HG02884 (cell line): Measurements from ENCODE around the gene TBATA.
"Not testable (repeated sequence)": the region's sequence is repeated elsewhere in the genome, so short reads cannot be mapped to it uniquely, and the experiment has no call there.

Experiments used
- ATAC-seq: cut with Tn5 transposase; IDR thresholded peaks from one replicate; pipeline ENCODE4 v1.9.1; 2021; ENCODE audit warnings: mild to moderate bottlenecking, moderate library complexity; ENCODE audit not compliant: unreplicated experiment

TBATA gene

GRCh38 chr10:70779511-70780369 is 5.4 kb downstream of the TBATA start:
- no peak for ATAC-seq

DNA sequence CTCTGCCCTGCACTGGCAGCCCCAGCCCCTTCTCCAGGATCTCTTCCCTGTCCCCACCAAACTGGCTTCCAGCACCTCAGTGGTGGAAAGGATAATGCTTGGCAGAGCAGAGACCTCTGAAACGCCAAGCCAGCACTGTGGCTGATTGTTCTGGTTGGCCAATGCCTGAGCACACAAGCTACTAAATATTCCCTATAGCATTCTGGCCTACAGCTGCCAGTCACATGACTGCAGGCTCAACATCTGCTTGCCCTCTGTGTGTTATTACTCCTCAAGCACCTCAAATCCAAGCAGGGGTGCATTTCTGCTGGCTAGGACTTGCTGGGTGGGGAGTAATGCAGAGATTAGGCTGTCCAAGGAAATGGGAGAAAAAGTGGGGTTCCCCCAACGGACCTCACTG is 6.1 kb downstream of the TBATA start:
- no peak for ATAC-seq

DNA sequence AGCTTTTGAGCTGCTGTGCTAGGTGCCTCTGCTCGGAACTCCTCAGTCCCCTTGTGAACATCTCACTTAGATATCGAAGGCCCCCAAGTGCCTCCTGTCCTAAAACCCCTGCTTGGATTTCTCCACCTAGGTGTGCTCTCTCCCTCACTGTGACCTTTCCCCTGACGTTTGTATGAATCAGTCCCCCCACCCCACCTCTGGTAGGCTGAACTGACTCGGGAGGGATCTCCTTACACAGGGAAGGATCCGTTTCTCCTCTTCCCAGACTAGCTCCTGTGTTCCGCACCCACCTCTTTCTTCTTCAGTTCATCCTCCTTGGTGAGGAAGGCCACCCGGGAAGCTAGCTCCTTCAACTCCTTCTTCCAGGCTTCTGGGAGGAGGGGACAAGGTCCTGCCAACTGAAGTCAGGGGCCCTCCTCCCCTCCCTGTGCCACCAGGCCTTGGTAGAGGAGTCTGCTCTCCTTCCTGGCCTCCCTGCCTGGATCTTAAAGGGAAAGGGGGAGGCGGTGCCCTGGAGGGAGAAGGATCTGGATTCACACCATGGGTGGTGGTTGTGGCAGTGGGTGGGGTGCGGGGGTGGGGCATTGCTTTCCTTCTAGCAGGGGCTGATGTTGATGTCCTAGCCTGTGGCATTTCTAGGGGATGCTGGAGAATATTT is 6.8 kb downstream of the TBATA start:
- no peak for ATAC-seq

DNA sequence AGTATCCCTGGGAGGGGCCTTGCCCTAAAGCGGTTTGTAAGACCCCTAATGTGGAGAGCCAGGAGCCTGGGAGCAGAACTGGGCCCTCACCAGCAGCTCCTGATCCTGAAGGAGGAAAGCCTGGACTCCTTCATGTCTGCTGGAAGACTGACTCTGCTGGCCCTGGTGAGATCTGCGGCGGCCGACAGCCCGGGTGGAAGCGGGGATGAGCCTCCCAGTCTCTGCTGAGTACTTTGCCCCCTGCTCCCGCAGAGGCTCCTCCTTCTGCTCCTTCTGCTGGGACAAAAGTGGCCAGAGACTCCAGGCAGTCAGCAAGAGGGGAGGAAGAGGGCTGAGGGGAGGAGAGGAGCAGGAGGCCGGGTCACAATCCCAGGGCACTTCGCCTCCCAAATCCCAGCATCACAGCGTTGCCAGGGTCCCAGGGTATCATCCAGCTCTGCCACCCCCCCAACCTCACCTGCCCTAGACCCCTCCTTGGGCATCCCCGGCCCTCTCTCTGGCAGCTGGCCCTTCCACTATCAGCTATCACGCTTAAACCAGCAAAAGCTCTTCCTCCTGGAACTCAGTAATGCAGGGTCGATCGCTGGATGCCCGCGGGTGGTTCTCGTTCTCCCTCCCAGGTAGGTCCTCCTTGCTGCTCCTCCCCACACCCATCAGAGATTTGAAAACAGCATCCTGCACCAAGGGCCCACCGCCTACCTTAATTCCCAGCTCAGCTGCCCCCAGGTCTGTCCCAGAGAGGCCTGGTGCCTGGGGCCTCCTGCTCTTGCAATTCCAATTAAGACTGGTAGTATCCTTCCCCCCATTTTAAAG is 7.9 kb downstream of the TBATA start:
- no peak for ATAC-seq

- no peak for ATAC-seq
Measured at GRCh38 chr10:70776455-70777005, 8.6 kb downstream of the TBATA start.

DNA sequence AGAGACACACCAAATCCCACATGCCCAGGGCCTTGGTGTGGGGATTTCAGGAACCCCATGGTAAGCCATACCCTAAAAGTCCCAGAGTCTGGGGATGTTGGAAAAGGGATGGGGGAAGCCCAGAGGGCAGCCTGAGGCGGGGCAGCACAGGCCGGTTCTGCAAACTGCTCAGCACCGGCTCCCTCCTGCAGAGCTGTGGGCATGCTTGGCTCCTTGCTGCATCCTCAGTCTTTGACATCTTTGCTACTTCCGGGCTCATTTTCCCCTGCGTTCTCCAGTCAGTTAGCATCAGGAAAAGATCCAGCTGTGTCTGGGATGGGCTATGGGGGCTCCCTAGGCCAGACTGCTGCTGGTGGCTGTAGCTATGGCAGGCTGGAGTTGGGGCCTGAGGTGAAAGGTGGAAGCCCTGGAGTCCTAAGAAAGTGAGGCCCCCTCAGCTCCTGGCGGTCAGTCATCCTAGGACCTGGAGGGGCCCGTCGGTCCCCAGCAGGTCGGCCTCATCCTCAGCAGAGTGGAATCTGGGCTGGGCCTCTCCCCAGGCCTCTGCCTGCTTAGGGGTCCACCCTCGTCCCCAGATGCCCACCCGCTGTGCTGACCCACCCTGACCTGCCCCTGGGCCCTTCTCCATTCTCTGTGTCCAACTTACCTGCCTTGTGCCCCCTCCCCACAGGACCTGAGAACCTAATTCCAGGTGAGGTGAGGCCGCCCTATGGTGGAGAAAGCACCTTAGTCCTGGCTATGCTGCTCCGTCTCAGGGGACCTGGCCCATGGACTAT is 9.3 kb downstream of the TBATA start:
- no peak for ATAC-seq

DNA sequence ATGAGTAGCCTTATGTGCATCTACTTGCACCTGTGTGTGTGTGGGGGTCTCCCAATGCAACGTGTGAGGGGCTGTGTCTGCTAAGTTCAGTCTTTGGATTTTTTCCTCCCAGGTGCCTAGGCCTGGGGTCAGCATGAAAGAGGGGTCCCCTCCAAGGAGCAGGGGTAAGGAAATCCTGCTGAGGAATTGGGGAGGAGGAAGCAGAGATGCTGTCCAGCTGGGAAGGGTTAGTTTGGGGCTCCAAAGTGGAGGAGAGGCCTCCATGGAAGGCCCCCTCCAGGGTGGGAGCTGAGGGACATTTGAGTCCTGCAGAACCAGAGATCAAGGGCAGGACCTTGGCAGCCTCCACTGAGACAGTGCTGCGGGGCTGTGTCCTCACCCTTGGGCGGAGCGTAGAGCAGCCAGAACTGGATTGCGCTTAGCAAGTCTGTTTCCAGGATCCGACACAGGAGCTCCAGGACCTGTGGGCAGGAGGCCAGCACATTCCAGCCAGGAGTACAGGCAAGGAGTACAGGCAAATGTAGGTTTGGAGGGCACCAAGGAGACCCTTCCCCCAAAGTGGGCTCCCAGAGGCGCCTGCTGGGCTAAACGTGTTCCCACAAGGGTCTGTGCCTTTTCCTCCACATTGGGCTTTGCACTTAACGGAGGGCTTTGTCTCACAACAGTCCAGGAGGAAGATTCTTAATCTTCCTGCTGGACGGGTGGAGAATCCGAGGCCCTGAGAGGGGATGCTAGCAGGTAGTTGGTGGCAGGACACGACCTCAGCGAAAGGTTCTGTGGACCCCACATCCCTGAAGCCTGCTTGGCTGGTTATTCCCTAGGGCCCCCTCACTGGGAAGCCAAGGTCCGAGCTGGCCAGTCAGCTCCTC is 10.1 kb downstream of the TBATA start:
- ATAC-seq = no peak

- no peak for ATAC-seq
Measured at GRCh38 chr10:70773965-70774809, 11.0 kb downstream of the TBATA start.

GRCh38 chr10:70773461-70773860 is 11.7 kb downstream of the TBATA start:
- no peak for ATAC-seq

- no peak for ATAC-seq
Measured at GRCh38 chr10:70772627-70773026, 12.6 kb downstream of the TBATA start.

DNA sequence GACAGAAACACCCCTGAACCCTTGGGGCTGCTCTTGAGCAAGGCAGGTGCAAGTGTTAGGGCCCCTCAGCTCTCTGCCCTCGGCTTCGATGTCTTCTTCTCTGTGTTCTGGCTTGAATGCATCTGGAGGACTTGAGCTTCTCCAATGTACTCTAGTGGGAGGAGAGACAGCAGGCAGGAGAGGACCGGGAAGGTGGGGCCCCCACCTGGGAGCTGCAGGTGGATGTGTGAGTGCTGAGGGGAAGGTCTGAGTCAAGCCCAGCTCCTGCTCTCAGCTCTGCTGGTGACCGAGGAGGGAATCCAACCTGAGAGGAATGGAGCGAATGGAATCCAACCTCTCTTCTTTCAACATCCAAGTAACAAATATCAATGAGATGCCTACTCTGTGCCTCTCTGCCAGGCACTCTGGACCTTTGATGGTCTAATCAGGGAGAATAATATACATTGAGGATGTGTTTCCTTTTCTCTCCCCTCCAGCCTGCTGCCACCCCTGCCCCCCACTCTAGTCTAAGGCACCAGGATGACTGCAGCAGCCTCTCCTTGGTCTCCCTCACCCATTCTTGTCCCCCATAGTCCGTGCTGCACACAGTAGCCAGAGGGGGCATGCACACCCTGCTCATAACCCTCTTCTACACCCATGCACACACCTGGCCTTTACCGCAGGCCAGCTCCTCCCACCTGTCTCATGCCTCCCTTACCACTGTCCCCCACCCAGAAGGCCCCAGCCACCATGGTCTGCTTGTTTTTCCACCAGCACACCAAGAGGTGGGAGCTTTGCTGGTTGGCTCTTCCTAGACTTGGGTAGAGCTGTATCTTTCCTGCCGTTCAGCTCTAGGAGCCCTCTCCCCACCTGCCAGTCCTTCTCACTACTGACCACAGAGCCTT is 13.6 kb downstream of the TBATA start:
- no peak for ATAC-seq

GRCh38 chr10:70770516-70770915 is 14.7 kb downstream of the TBATA start:
- ATAC-seq = not testable (repeated sequence)

- no peak for ATAC-seq
Measured at GRCh38 chr10:70770001-70770400, 15.2 kb downstream of the TBATA start.

DNA sequence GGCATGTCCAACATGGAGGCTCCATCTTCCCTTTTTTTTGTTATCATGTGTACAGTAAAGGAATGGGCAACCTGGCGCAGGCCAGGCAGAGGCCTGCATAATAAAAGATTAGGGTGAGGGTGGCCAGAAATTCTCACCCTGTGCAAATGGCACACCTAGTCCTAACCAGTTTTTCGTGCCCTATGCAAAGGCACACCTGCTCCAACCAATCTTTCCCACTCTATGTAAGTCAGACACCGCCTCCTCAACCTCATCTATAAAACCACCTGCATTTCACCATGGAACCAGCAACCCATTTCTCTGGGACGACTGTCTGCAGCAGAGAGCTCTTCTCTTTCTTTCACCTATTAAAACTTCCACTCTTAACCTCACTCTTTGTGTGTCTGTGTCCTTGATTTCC is 16.1 kb downstream of the TBATA start:
- no peak for ATAC-seq

DNA sequence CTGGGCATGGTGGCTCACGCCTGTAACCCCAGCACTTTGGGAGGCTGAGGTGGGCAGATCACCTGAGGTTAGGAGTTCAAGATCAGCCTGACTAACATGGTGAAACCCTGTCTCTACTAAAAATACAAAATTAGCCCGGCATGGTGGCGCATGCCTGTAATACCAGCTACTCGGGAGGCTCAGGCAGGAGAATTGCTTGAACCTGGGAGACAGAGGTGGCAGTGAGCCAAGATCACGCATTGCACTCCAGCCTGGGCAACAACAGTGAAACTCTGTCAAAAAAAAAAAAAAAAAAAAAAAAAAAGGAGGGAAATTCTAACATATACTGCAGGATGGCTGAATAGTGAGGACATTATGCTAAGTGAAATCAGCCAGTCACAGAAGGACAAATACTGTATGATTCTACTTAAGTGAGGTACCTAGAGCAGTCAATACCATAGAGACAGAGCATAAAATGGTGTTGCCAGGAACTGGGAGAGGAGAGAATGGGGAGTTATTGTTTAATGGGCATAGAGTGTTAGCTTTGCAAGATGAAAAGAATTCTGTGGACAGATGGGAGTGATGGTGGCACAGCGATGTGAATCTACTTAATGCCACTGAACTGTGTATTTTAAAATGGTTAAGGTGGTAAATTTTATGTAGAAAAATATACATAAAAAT is 17.0 kb downstream of the TBATA start:
- ATAC-seq = not testable (repeated sequence)

DNA sequence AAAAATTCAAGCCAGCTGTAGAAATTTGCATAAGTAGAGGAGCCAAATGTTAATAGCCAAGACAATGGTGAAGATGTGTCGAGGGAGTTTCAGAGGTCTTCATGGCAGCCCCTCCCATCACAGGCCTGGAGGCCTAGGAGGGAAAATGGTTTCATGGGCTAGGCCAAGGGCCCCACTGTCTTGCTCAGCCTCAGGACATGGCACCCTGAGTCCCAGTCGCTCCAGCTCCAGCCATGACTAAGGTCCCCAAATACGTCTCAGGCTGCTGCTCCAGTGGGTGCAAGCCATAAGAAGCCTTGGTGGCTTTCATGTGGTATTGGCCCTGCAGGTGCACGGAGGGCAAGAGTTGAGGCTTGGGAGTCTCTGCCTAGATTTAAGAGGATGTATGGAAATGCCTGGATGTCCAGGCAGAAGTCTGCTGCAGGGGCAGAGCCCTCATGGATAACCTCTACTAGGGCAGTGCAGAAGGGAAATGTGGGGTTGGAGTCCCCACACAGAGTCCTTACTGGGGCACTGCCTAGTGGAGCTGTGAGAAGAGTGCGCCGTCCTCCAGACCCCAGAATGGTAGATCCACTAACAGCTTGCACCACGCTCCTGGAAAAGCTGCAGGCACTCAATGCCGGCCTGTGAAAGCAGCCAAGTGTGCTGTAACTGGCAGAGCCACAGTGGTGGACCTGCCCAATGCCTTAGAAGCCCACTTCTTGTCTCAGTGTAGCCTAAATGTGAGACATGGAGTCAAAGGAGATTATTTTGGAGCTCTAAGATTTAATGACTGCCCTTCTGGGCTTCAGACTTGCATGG is 19.2 kb downstream of the TBATA start:
- ATAC-seq = no peak
